ENCODE data around the gene BBOF1. TPM values are rescaled to one million over a fixed set of nuclear protein-coding genes. Genes with fewer than 3 reads are reported as not detected.
A peak's percentile ranks its signal among the peaks of the same experiment; 100 is the strongest.
"Not testable (repeated sequence)": the region's sequence is repeated elsewhere in the genome, so short reads cannot be mapped to it uniquely, and the experiment has no call there.

Gene BBOF1
- total RNA-seq, 6 donors from 2014 or later = 4.4 to 35.1 (median 10.0) TPM

- Histone ChIP-seq H3K4me3 (no peak overlapping the region), H3K27ac (no peak overlapping the region), H3K27me3 (no peaks in the 10 kb centered on the region), H3K4me1 (peaks cover 9 to 13% (median 10%) of the 10 kb centered on the region in 4 donors), H3K36me3 (peaks cover 0 to 31% (median 17%) of the 10 kb centered on the region in 4 donors), H3K9me3 (no peaks in the 10 kb centered on the region)
- ATAC-seq (ENCODE audit: low FRiP score in 2 of 2) (no peak), DNase-seq (no peak)
- WGBS, 2 donors = 79 to 89% methylated on average over 8 of the region's 8 CpGs
- TF ChIP-seq POLR2A (IDR thresholded peaks at IDR 0.05) (no peak), POLR2AphosphoS5 (IDR thresholded peaks at IDR 0.05) (no peak), CTCF (IDR thresholded peaks at IDR 0.05) (no peak)
Observed at GRCh38 chr14:74089251-74090020, 70.3 kb downstream of the BBOF1 start.

- no peaks in the 10 kb centered on the region for H3K4me1 ChIP-seq
- 94 to 96% methylated on average over 2 of the region's 2 CpGs for WGBS, 2 donors
- ATAC-seq (ENCODE audit: low FRiP score in 2 of 2) (no peak), DNase-seq (no peak)
- TF ChIP-seq CTCF (IDR thresholded peaks at IDR 0.05) (no peak), EP300 (IDR thresholded peaks at IDR 0.05) (no peak), POLR2A (IDR thresholded peaks at IDR 0.05) (no peak)
- H3K27me3 ChIP-seq = no peaks in the 10 kb centered on the region
- H3K27ac ChIP-seq = no peak overlapping the region
- no peak overlapping the region for H3K4me3 ChIP-seq
- H3K36me3 ChIP-seq = peaks cover 0 to 44% (median 9%) of the 10 kb centered on the region in 4 donors
- H3K9me3 ChIP-seq = no peaks in the 10 kb centered on the region
Observed at GRCh38 chr14:74105381-74105780, 86.2 kb downstream of the BBOF1 start.

DNA sequence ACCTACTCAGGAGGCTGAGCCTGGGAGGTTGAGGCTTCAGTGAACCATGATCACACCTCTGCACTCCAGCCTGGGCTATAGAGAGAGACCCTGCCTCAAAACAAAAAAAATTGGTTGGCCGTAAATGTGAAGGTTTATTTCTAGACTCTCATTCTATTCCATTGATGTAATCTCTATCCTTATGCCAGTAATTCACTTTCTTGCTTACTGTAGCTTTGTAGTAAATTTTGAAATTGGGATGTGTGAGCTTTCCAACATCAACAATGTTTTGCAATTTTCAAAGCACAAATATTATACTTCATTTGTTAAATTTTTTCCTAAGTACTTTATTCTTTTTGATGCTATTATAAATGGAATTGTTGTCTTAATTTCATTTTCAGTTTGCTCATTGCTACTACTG, 90.2 kb downstream of the BBOF1 start:
- no peaks in the 10 kb centered on the region for H3K9me3 ChIP-seq
- H3K36me3 ChIP-seq = peaks cover 0 to 22% (median 3%) of the 10 kb centered on the region in 4 donors
- no peaks in the 10 kb centered on the region for H3K4me1 ChIP-seq
- no peaks in the 10 kb centered on the region for H3K27me3 ChIP-seq
- no peak overlapping the region for H3K4me3 ChIP-seq
- DNase-seq (no peak), ATAC-seq (ENCODE audit: low FRiP score in 2 of 2) (no peak)
- WGBS, 2 donors = 85 to 88% methylated on average over 1 of the region's 1 CpG
- TF ChIP-seq CTCF (IDR thresholded peaks at IDR 0.05) = no peak
- no peak for TF ChIP-seq POLR2AphosphoS5 (IDR thresholded peaks at IDR 0.05)
- no peak for TF ChIP-seq POLR2A (IDR thresholded peaks at IDR 0.05)
- TF ChIP-seq EP300 (IDR thresholded peaks at IDR 0.05) = no peak
- H3K27ac ChIP-seq = no peak overlapping the region

GRCh38 chr14:74111395-74112216, 92.5 kb downstream of the BBOF1 start:
- H3K4me1 ChIP-seq, H3K27ac ChIP-seq, DNase-seq, H3K9me3 ChIP-seq, H3K27me3 ChIP-seq, H3K4me3 ChIP-seq: not testable (repeated sequence)
- peak in 1 of 2 donors; percentile 79 for ATAC-seq (ENCODE audit: low FRiP score in 2 of 2)
- 91 to 92% methylated on average over 12 to 13 of the region's 13 CpGs for WGBS, 2 donors
- peak in 5 of 6 experiments; percentile 29 to 68 (median 38) for TF ChIP-seq CTCF (IDR thresholded peaks at IDR 0.05)
- H3K36me3 ChIP-seq = peaks cover 0 to 12% (median 2%) of the 10 kb centered on the region in 4 donors

Small RNAs within 50 kb of the gene (small RNA-seq; reads per million reads assigned to genes)
- 0 to 0.07 (median 0) reads per million in 4 donors for gene AC005480.2

Other genes starting within 250 kb of the BBOF1 start
- 10 to 100 TPM in 3 of 6 donors, 1 to 10 TPM in 3; 4.3 to 15.0 (median 8.8) TPM for gene PTGR2, start 167.5 kb upstream of the BBOF1 start, total RNA-seq
- 10 to 100 TPM; 23.4 to 80.7 (median 42.5) TPM for gene ZNF410, start 132.5 kb upstream of the BBOF1 start, total RNA-seq
- gene FAM161B, start 69.3 kb upstream of the BBOF1 start, total RNA-seq = 1 to 10 TPM; 2.6 to 6.2 (median 4.0) TPM
- 100 to 1,000 TPM in 1 of 6 donors, 10 to 100 TPM in 5; 16.9 to 108 (median 23.7) TPM for gene COQ6, start 69.0 kb upstream of the BBOF1 start, total RNA-seq
- 10 to 100 TPM in 4 of 6 donors, 1 to 10 TPM in 2; 5.2 to 22.0 (median 12.9) TPM for gene ENTPD5, start 61 bp upstream of the BBOF1 start, total RNA-seq
- gene ALDH6A1, start 65.1 kb downstream of the BBOF1 start, total RNA-seq = 10 to 100 TPM; 10.4 to 48.0 (median 30.5) TPM
- gene LIN52, start 65.6 kb downstream of the BBOF1 start, total RNA-seq = 1 to 10 TPM; 5.8 to 9.7 (median 8.8) TPM
- gene VSX2, start 220.1 kb downstream of the BBOF1 start, total RNA-seq = under 1 TPM in 1 of 6 donors, not detected in 5; 0.30 TPM

Measured in upper lobe of left lung (tissue), 6 donors.